HG02981 (cell line): ENCODE data around the gene MKI67.
A peak's percentile ranks its signal among the peaks of the same experiment; 100 is the strongest.
"Not testable (repeated sequence)": the region's sequence is repeated elsewhere in the genome, so short reads cannot be mapped to it uniquely, and the experiment has no call there.

Source experiments
- ATAC-seq: cut with Tn5 transposase; IDR thresholded peaks from one replicate; pipeline ENCODE4 v1.9.1; 2021; ENCODE audit warnings: mild to moderate bottlenecking, moderate library complexity; ENCODE audit not compliant: unreplicated experiment

Gene MKI67

GRCh38 chr10:128125944-128126764 is at the start of gene MKI67:
TSS of gene MKI67 (minus strand) at chr10:128126423. CDS start at chr10:128125667, 756 bp downstream.
- peak; percentile 86 for ATAC-seq

GRCh38 chr10:128174581-128175559 is 48.6 kb upstream of the MKI67 start:
- ATAC-seq: no peak

GRCh38 chr10:128173386-128173785 is 47.2 kb upstream of the MKI67 start:
- ATAC-seq: no peak

- no peak for ATAC-seq
Observed at GRCh38 chr10:128172756-128173155, 46.5 kb upstream of the MKI67 start.

- ATAC-seq: no peak
Observed at GRCh38 chr10:128169811-128170379, 43.7 kb upstream of the MKI67 start.

GRCh38 chr10:128167926-128168520 is 41.8 kb upstream of the MKI67 start:
- ATAC-seq: no peak

- ATAC-seq: not testable (repeated sequence)
Observed at GRCh38 chr10:128167123-128167522, 40.9 kb upstream of the MKI67 start.

GRCh38 chr10:128166151-128166550 is 39.9 kb upstream of the MKI67 start:
- no peak for ATAC-seq

- ATAC-seq: no peak
Observed at GRCh38 chr10:128165536-128165935, 39.3 kb upstream of the MKI67 start.

- no peak for ATAC-seq
Observed at GRCh38 chr10:128163701-128164100, 37.5 kb upstream of the MKI67 start.

- no peak for ATAC-seq
Observed at GRCh38 chr10:128161031-128161430, 34.8 kb upstream of the MKI67 start.

GRCh38 chr10:128160297-128160711 is 34.1 kb upstream of the MKI67 start:
- ATAC-seq: no peak

- no peak for ATAC-seq
Observed at GRCh38 chr10:128158021-128158795, 32.0 kb upstream of the MKI67 start.

- no peak for ATAC-seq
Observed at GRCh38 chr10:128156999-128157755, 31.0 kb upstream of the MKI67 start.

- no peak for ATAC-seq
Observed at GRCh38 chr10:128152741-128153580, 26.7 kb upstream of the MKI67 start.

- no peak for ATAC-seq
Observed at GRCh38 chr10:128151031-128151430, 24.8 kb upstream of the MKI67 start.

GRCh38 chr10:128150561-128150960 is 24.3 kb upstream of the MKI67 start:
- no peak for ATAC-seq

GRCh38 chr10:128150045-128150493 is 23.8 kb upstream of the MKI67 start:
- peak; percentile 91 for ATAC-seq
